ENCODE results near the gene ALKBH8. TPM values are rescaled to one million over a fixed set of nuclear protein-coding genes. Genes with fewer than 3 reads are reported as not detected.
A peak's percentile ranks its signal among the peaks of the same experiment; 100 is the strongest.
"Not testable (repeated sequence)": the region's sequence is repeated elsewhere in the genome, so short reads cannot be mapped to it uniquely, and the experiment has no call there.

ALKBH8 gene
- total RNA-seq, 2 experiments from 2014 or later: 6.5 to 7.7 TPM

GRCh38 chr11:107567739-107568335, 2.3 kb upstream of the ALKBH8 start:
- intact Hi-C loops (cut with DNase I, micrococcal nuclease): loop anchor here (2.0 to 10.0 kb wide), 3 partner anchors 111 to 439 kb away; partner anchors contain the start of genes CUL5 (in 1 of the 2) and CWF19L2 (in 1 of the 2)
- ChIA-PET POLR2A (interaction anchor here (1.6 kb wide), 1 partner anchor 110 kb away, joined by 5 read pairs; the partner anchor contains the start of gene CWF19L2), CTCF (no interaction called here)
- Histone ChIP-seq H3K27me3 (ENCODE audit: control insufficient read depth in 1 of 2, insufficient read depth in 2 of 2, low read length in 2 of 2) (no peaks in the 10 kb centered on the region), H3K27ac (ENCODE audit: low read depth in 1 of 2, low read length in 2 of 2) (no peak overlapping the region), H3K4me3 (ENCODE audit: low read length) (no peak overlapping the region), H3K9me3 (ENCODE audit: control insufficient read depth in 1 of 2, insufficient read depth in 1 of 2, low read length in 2 of 2) (no peaks in the 10 kb centered on the region), H3K36me3 (ENCODE audit: insufficient read depth, low read length) (no peaks in the 10 kb centered on the region), H3K4me1 (ENCODE audit: insufficient read depth, low read length) (peaks cover 16% of the 10 kb centered on the region)
- Mint-ChIP-seq H3K27ac (no peak overlapping the region), H3K27me3 (peaks cover 10% of the 10 kb centered on the region), H3K4me1 (ENCODE audit: low read depth) (peaks cover 41% of the 10 kb centered on the region), H3K36me3 (ENCODE audit: low read depth) (peaks cover 8% of the 10 kb centered on the region), H3K4me3 (no peak overlapping the region), H3K9me3 (no peaks in the 10 kb centered on the region)
- TF ChIP-seq, protein P1, sequence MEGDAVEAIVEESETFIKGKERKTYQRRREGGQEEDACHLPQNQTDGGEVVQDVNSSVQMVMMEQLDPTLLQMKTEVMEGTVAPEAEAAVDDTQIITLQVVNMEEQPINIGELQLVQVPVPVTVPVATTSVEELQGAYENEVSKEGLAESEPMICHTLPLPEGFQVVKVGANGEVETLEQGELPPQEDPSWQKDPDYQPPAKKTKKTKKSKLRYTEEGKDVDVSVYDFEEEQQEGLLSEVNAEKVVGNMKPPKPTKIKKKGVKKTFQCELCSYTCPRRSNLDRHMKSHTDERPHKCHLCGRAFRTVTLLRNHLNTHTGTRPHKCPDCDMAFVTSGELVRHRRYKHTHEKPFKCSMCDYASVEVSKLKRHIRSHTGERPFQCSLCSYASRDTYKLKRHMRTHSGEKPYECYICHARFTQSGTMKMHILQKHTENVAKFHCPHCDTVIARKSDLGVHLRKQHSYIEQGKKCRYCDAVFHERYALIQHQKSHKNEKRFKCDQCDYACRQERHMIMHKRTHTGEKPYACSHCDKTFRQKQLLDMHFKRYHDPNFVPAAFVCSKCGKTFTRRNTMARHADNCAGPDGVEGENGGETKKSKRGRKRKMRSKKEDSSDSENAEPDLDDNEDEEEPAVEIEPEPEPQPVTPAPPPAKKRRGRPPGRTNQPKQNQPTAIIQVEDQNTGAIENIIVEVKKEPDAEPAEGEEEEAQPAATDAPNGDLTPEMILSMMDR (IDR thresholded peaks at IDR 0.05): no peak
- ATAC-seq (ENCODE audit: poor library complexity) (no peak), DNase-seq (no peak)

DNA sequence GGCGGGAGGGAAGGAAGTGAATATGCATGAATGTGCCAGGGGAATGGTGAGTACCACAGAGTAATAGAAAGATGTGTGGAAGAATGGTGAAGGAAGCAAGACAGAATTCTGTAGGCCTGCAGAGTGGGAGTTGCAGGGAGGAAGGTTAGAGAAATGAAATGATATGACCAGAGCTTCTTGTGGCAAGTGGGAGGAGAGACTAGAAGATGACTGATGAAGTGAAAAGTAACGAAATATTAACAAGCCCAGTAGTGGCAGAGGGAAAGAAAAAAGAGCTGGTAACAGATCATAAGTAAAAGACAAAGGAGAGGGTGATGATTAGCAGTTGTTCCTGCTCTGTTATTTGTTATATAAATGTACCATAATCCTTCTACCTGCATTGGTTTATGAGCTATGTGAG, 1.0 kb upstream of the ALKBH8 start:
- no peak for DNase-seq
- Histone ChIP-seq H3K36me3 (ENCODE audit: insufficient read depth, low read length) (no peaks in the 10 kb centered on the region), H3K27me3 (ENCODE audit: control insufficient read depth in 1 of 2, insufficient read depth in 2 of 2, low read length in 2 of 2) (no peaks in the 10 kb centered on the region), H3K27ac (ENCODE audit: low read depth in 1 of 2, low read length in 2 of 2) (no peak overlapping the region), H3K4me1 (ENCODE audit: insufficient read depth, low read length) (peaks cover 16% of the 10 kb centered on the region), H3K4me3 (ENCODE audit: low read length) (no peak overlapping the region), H3K9me3 (ENCODE audit: control insufficient read depth in 1 of 2, insufficient read depth in 1 of 2, low read length in 2 of 2) (no peaks in the 10 kb centered on the region)
- peaks cover 15% of the 10 kb centered on the region for H3K36me3 Mint-ChIP-seq (ENCODE audit: low read depth)
- H3K4me1 Mint-ChIP-seq (ENCODE audit: low read depth): peaks cover 48% of the 10 kb centered on the region
- peaks cover 3% of the 10 kb centered on the region for H3K27me3 Mint-ChIP-seq
- no peak for ATAC-seq (ENCODE audit: poor library complexity)
- intact Hi-C loops (cut with DNase I, micrococcal nuclease): loop anchor here (2.0 to 10.0 kb wide), 3 partner anchors 110 to 441 kb away; partner anchors contain the start of genes CUL5 (in 1 of the 2) and CWF19L2 (in 1 of the 2)
- H3K4me3 Mint-ChIP-seq: peak overlapping the region; percentile 91
- H3K9me3 Mint-ChIP-seq: no peaks in the 10 kb centered on the region
- POLR2A ChIA-PET: interaction anchor here (1.4 to 1.8 kb wide), 3 partner anchors 24 to 1098 kb away, joined by 3 to 8 read pairs (median 5); partner anchors contain the start of genes CWF19L2 and DDX10
- TF ChIP-seq, protein P1 (IDR thresholded peaks at IDR 0.05): no peak
- H3K27ac Mint-ChIP-seq: peak overlapping the region; percentile 85
- CTCF ChIA-PET: interaction anchor here (2.2 kb wide), 1 partner anchor 17 kb away, joined by 6 read pairs; no protein-coding TSS in a partner anchor

- DNase-seq; H3K36me3 ChIP-seq (ENCODE audit: insufficient read depth, low read length); ATAC-seq (ENCODE audit: poor library complexity); H3K27me3 Mint-ChIP-seq; H3K9me3 ChIP-seq (ENCODE audit: control insufficient read depth in 1 of 2, insufficient read depth in 1 of 2, low read length in 2 of 2); H3K9me3 Mint-ChIP-seq; H3K27me3 ChIP-seq (ENCODE audit: control insufficient read depth in 1 of 2, insufficient read depth in 2 of 2, low read length in 2 of 2): not testable (repeated sequence)
- POLR2A ChIA-PET: interaction anchor here (1.4 to 1.8 kb wide), 4 partner anchors 20 to 1099 kb away, joined by 3 to 8 read pairs (median 4); partner anchors contain the start of genes CWF19L2 and DDX10
- peaks cover 20% of the 10 kb centered on the region for H3K36me3 Mint-ChIP-seq (ENCODE audit: low read depth)
- H3K4me3 ChIP-seq (ENCODE audit: low read length): peak overlapping the region; percentile 70
- intact Hi-C loops (cut with DNase I, micrococcal nuclease): loop anchor here (1.0 to 10.0 kb wide), 4 partner anchors 17 to 441 kb away; partner anchors contain the start of genes CUL5 (in 1 of the 2) and CWF19L2 (in 1 of the 2)
- peak overlapping the region; percentile 91 for H3K4me3 Mint-ChIP-seq
- H3K4me1 ChIP-seq (ENCODE audit: insufficient read depth, low read length): peaks cover 16% of the 10 kb centered on the region
- peak overlapping the region; percentile 57 to 69 for H3K27ac ChIP-seq (ENCODE audit: low read depth in 1 of 2, low read length in 2 of 2)
- CTCF ChIA-PET: interaction anchor here (2.2 kb wide), 1 partner anchor 17 kb away, joined by 6 read pairs; no protein-coding TSS in a partner anchor
- H3K27ac Mint-ChIP-seq: peak overlapping the region; percentile 85
- peaks cover 53% of the 10 kb centered on the region for H3K4me1 Mint-ChIP-seq (ENCODE audit: low read depth)
Observed at GRCh38 chr11:107565955-107566501, 493 bp upstream of the ALKBH8 start.

Data from CD4-positive, alpha-beta T cell (primary cell).